Measurements from ENCODE around the gene NAA10. TPM values are rescaled to one million over a fixed set of nuclear protein-coding genes. Genes with fewer than 3 reads are reported as not detected.

The NAA10 gene
- total and polyA plus RNA-seq, 2 experiments from 2014 or later, result 83.5 to 118 TPM

DNA sequence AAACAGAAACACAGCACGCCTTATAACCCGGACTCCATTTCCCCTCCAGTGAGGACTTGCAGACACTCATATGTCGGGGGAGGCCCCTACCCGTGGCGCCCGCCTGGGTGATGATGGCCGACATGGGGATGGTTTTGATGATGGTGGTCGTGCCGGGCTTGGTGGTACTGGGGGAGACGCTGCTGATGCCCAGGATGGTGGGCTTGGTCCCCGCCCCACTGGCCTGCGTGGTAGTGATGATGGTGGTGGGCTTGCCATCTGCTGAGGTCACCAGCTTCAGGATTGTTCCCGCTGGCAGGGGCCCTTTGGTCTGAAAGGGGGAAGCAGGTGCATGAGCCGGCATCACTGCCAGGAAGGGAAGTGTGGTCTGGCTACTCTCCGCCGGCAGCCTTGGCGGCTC is 22.4 kb upstream of the NAA10 start:
- Histone ChIP-seq H4K20me1 (ENCODE audit: insufficient read depth, poor library complexity, severe bottlenecking) (no peaks in the 10 kb centered on the region), H2AFZ (no peak overlapping the region), H3K27me3 (no peaks in the 10 kb centered on the region), H3K9me3 (ENCODE audit: low read depth) (no peaks in the 10 kb centered on the region), H3K27ac (no peak overlapping the region), H3K79me2 (no peaks in the 10 kb centered on the region), H3K36me3 (replicated peaks; ENCODE audit: insufficient read depth, low read depth) (no peaks in the 10 kb centered on the region), H3K4me3 (no peak overlapping the region), H3K4me2 (no peak overlapping the region), H3K4me1 (ENCODE audit: insufficient read depth) (no peaks in the 10 kb centered on the region), H3K9me2 (replicated peaks; ENCODE audit: insufficient read depth) (no peaks in the 10 kb centered on the region)
- 92% methylated on average over 17 of the region's 17 CpGs for WGBS (ENCODE audit: low lambda C conversion rate, missing lambda C conversion rate)
- TF ChIP-seq EZH2 (IDR thresholded peaks at IDR 0.05; ENCODE audit: borderline replicate concordance), result no peak
- no peak for TF ChIP-seq EZH2phosphoT487 (IDR thresholded peaks at IDR 0.05; ENCODE audit: low read depth, severe bottlenecking, unreplicated experiment)
- TF ChIP-seq CTCF (IDR thresholded peaks at IDR 0.05; ENCODE audit: poor library complexity), result no peak
- no peak for DNase-seq (ENCODE audit: low spot score)

DNA sequence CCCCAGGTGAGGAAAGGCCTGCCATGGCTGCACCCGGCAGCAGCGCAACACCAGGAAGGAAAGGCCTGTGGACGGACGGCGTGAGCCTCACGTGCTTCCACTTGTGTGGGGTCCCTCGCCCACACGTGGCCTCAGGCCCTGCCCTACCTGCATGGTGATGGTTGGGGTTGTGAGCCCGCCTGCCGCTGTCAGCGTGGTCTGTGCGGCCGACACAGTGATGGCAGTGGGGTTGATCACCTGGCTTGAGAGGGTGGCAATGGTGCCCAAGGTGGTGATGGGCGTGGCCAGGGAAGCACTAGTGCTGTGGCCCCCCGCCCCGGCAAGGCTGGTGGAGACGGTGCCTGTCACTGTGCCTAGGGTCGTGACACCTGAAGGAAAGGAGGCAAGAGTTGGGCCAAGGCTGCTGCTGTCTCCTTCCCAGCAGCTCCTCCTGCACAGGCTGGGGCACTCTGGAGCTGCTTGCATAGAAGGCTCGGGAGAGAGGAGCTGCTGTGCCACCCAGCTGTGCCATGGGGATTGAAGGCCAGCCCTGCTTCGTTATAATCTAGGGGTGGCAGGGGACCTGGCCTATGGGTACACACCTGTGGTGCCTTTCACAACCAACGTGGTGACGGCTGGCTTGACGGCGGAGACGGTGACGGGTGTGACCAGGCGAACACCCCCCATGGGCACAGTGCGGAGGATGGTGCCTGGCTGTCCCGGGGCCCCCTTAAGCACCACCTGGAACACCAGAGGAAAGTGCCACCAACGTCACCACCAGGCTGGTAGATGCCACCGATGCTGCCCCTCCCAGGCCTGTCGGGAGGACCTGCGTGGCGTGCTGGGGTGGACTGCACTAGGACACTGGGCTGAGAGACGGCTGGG is 21.4 kb upstream of the NAA10 start:
- Histone ChIP-seq H3K27ac (no peak overlapping the region), H4K20me1 (ENCODE audit: insufficient read depth, poor library complexity, severe bottlenecking) (no peaks in the 10 kb centered on the region), H3K4me1 (ENCODE audit: insufficient read depth) (no peaks in the 10 kb centered on the region), H3K4me2 (no peak overlapping the region), H3K9me2 (replicated peaks; ENCODE audit: insufficient read depth) (no peaks in the 10 kb centered on the region), H2AFZ (no peak overlapping the region), H3K36me3 (replicated peaks; ENCODE audit: insufficient read depth, low read depth) (no peaks in the 10 kb centered on the region), H3K9me3 (ENCODE audit: low read depth) (no peaks in the 10 kb centered on the region), H3K4me3 (no peak overlapping the region), H3K79me2 (no peaks in the 10 kb centered on the region), H3K27me3 (no peaks in the 10 kb centered on the region)
- no peak for DNase-seq (ENCODE audit: low spot score)
- WGBS (ENCODE audit: low lambda C conversion rate, missing lambda C conversion rate), result 90% methylated on average over 35 of the region's 35 CpGs
- TF ChIP-seq EZH2 (IDR thresholded peaks at IDR 0.05; ENCODE audit: borderline replicate concordance), result no peak
- no peak for TF ChIP-seq EZH2phosphoT487 (IDR thresholded peaks at IDR 0.05; ENCODE audit: low read depth, severe bottlenecking, unreplicated experiment)
- no peak for TF ChIP-seq CTCF (IDR thresholded peaks at IDR 0.05; ENCODE audit: poor library complexity)

DNA sequence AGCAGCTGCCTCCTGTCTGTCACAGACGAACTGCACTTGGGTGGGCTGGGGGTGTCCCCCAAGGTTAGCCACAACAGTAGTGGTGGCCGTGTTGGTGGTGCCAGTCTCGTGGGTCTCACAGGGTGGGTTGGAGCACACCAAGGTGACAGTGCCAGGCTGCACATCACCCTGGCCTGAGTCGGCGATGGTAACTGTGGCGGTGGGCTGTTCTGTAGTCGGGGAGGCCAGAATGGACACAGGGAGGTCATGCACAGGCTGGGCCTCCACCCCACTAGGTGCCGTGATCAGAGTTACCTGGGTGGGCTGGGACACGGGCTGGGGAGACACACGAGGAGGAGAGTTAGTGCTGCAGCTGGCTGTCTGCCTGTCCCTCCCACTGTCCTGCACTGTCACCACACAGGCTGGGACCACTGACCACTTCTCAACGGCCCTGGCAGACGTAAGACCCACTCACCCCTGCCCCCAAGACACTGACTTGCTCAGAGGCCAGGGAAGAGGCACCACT is 20.4 kb upstream of the NAA10 start:
- 80% methylated on average over 12 of the region's 12 CpGs for WGBS (ENCODE audit: low lambda C conversion rate, missing lambda C conversion rate)
- Histone ChIP-seq H3K4me3 (no peak overlapping the region), H3K27ac (no peak overlapping the region), H3K9me2 (replicated peaks; ENCODE audit: insufficient read depth) (no peaks in the 10 kb centered on the region), H3K36me3 (replicated peaks; ENCODE audit: insufficient read depth, low read depth) (no peaks in the 10 kb centered on the region), H4K20me1 (ENCODE audit: insufficient read depth, poor library complexity, severe bottlenecking) (no peaks in the 10 kb centered on the region), H2AFZ (no peak overlapping the region), H3K79me2 (no peaks in the 10 kb centered on the region), H3K27me3 (no peaks in the 10 kb centered on the region), H3K4me2 (no peak overlapping the region), H3K4me1 (ENCODE audit: insufficient read depth) (no peaks in the 10 kb centered on the region), H3K9me3 (ENCODE audit: low read depth) (no peaks in the 10 kb centered on the region)
- no peak for DNase-seq (ENCODE audit: low spot score)
- TF ChIP-seq CTCF (IDR thresholded peaks at IDR 0.05; ENCODE audit: poor library complexity), result no peak
- no peak for TF ChIP-seq EZH2phosphoT487 (IDR thresholded peaks at IDR 0.05; ENCODE audit: low read depth, severe bottlenecking, unreplicated experiment)
- TF ChIP-seq EZH2 (IDR thresholded peaks at IDR 0.05; ENCODE audit: borderline replicate concordance), result no peak

Measured in hepatocyte (in vitro differentiated cells).